NT2/D1 (cell line): ENCODE results near the gene SUV39H1.

Experiments used
- DNase-seq: peaks from one replicate; pipeline ENCODE4 v3.0.0-alpha.2; 2011; ENCODE audit warnings: low read depth, low spot score
- H3K27me3 ChIP-seq: 2 replicates; pipeline ENCODE4 v1.6.0; 2011; ENCODE audit warnings: mild to moderate bottlenecking; ENCODE audit not compliant: insufficient read length, insufficient read depth
- H3K36me3 ChIP-seq: 2 replicates; pipeline ENCODE4 v1.6.1; 2011; ENCODE audit warnings: mild to moderate bottlenecking, low read length, mixed read lengths; ENCODE audit not compliant: insufficient read depth, insufficient read length
- H3K4me1 ChIP-seq: 2 replicates; pipeline ENCODE4 v1.5.1; 2011; ENCODE audit not compliant: insufficient read depth, insufficient read length
- H3K4me3 ChIP-seq: 2 replicates; pipeline ENCODE4 v1.5.1; 2011; ENCODE audit warnings: low read depth; ENCODE audit not compliant: insufficient read length
- H3K9ac ChIP-seq: 2 replicates; pipeline ENCODE4 v1.6.0; 2011; ENCODE audit warnings: low read depth; ENCODE audit not compliant: insufficient read length
- H3K9me3 ChIP-seq: 2 replicates; pipeline ENCODE4 v1.5.1; 2011; ENCODE audit warnings: mild to moderate bottlenecking, low read length; ENCODE audit not compliant: insufficient read depth
- SUZ12 ChIP-seq: IDR thresholded peaks from 2 replicates; pipeline ENCODE4 v1.6.1; 2011; ENCODE audit not compliant: insufficient read length, insufficient read depth; ENCODE audit errors: extremely low read depth
- YY1 ChIP-seq: IDR thresholded peaks from 2 replicates; pipeline ENCODE4 v1.6.1; 2011; ENCODE audit not compliant: insufficient read length, insufficient read depth
- ZNF274 ChIP-seq: IDR thresholded peaks from 2 replicates; pipeline ENCODE4 v1.6.1; 2011; ENCODE audit warnings: mild to moderate bottlenecking, low read depth, low read length

Gene SUV39H1

DNA sequence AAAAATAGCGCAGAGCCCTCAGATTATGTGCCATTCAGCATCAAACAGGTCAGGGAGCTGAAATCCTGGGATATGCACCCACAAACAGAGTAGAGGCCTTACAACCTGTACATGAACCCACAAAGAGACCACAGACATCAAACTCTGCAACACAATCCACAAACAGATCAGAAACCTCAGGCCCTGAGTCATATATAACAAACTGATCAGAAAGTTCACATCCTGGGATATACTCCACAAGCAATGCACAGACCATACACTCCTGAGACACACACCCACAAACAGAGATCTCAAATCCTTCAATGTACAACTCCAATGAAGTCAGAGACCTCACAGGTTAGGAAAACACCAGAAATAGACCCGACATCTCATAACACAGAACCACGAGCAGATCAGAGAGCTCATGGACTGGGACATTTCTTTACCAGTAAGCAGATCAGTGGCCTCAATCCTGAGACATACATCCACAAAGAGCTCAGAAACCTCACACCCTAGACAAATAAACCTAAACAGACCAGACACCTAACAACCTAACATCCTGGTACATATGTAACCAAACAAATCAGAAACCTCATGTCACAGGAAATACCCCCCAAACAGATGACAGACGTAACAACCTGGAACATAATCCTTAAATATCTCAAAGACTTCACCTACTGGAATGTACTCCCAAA lies 24.2 kb downstream of the SUV39H1 start:
- Histone ChIP-seq H3K9ac (no peak overlapping the region), H3K36me3 (no peaks in the 10 kb centered on the region), H3K4me3 (no peak overlapping the region), H3K27me3 (no peaks in the 10 kb centered on the region), H3K9me3 (no peaks in the 10 kb centered on the region), H3K4me1 (no peaks in the 10 kb centered on the region)
- TF ChIP-seq YY1 (no peak), ZNF274 (no peak), SUZ12 (no peak)
- DNase-seq, result no peak

DNA sequence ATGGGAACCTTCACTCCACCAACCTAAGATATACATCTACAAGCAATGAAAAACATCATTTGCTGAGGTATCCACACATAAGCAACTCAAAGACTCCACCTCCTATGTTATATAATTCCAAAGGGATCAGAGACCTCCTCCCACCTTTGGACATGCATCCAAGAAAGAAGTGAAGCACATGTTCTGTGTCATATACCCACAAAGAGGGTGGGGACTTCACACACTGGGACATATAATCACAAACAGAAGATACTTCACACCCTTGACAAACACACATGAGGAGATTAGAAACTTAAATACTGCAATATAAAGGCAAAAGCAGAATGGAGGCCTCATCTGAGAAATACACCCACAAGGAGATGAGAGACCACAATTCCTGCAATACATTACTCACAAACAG lies 25.4 kb downstream of the SUV39H1 start:
- no peak for TF ChIP-seq ZNF274
- no peak for TF ChIP-seq SUZ12
- no peaks in the 10 kb centered on the region for H3K27me3 ChIP-seq
- no peaks in the 10 kb centered on the region for H3K4me1 ChIP-seq
- no peak overlapping the region for H3K9ac ChIP-seq
- H3K4me3 ChIP-seq, result no peak overlapping the region
- H3K36me3 ChIP-seq, result no peaks in the 10 kb centered on the region
- no peaks in the 10 kb centered on the region for H3K9me3 ChIP-seq
- DNase-seq, result no peak

DNA sequence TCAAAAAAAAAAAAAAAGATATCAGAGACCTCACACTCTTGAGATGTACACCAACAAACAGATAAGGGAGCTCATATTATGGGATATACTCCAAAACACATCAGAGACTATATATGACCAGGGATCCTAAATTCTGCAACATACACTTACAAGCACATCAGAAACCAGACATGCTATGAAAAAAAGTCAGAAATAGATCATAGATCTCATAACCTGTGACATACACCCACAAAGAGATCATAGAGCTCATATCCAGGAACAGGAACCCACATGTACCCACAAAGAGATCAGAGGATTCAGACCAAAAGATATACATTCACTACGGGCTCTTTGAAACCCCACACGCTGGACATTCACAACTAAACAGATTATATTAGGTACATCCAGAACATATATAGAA lies 30.1 kb downstream of the SUV39H1 start:
- TF ChIP-seq ZNF274 (no peak), YY1 (no peak)
- Histone ChIP-seq H3K9ac (no peak overlapping the region), H3K4me1 (no peaks in the 10 kb centered on the region), H3K9me3 (0 out of 2 replicates have a peak, but pooled peaks cover 5% of the 10 kb centered on the region), H3K4me3 (no peak overlapping the region), H3K36me3 (no peaks in the 10 kb centered on the region), H3K27me3 (no peaks in the 10 kb centered on the region)
- no peak for DNase-seq

DNA sequence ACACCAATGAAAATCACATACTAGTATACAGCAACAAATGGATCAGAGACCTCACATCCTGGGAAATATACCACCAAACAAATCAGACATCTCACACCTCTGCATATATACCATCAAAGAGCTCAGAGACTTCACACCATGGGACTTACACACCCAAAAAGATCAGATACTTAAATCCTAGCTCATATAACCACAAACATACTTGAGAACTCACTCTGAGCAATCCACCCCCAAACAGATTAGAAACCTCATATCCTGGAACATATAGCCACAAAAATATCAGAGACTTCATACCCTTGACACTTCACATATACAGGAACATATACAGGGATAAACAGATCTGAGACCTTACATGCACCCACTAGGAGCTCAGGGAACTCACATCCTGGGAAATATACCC lies 32.1 kb downstream of the SUV39H1 start:
- no peak for TF ChIP-seq ZNF274
- TF ChIP-seq YY1, result no peak
- TF ChIP-seq SUZ12, result no peak

DNA sequence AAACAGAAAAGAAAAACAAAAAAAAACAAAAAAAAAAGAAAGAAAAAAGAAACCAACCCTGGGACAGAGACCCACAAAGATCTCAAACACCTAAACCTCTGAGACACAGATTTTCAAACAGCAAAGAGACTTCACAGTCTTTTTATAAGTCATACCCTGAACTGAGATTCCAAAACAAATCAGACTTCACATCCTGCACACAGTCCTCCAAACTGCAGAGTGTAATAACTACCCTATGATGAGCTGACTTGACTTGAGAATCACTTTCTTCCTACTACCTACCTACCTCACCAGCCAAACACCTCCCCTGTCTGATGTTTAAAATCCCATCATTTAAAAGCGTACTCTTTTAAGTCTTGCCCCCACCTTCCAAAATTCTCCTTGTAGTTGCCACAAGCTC lies 39.8 kb downstream of the SUV39H1 start:
- no peak for TF ChIP-seq YY1
- no peak for TF ChIP-seq ZNF274
- no peak for TF ChIP-seq SUZ12
- no peak overlapping the region for H3K4me3 ChIP-seq
- peak overlapping the region; percentile 29 for H3K9ac ChIP-seq
- H3K4me1 ChIP-seq, result peaks cover 3% of the 10 kb centered on the region
- H3K9me3 ChIP-seq, result no peaks in the 10 kb centered on the region
- DNase-seq, result no peak
- no peaks in the 10 kb centered on the region for H3K36me3 ChIP-seq
- H3K27me3 ChIP-seq, result no peaks in the 10 kb centered on the region

More for the DNA sequence above, 32.1 kb downstream of the SUV39H1 start:
- H3K4me1 ChIP-seq, result no peaks in the 10 kb centered on the region
- H3K9me3 ChIP-seq, result 0 out of 2 replicates have a peak, but pooled peaks cover 5% of the 10 kb centered on the region
- no peaks in the 10 kb centered on the region for H3K36me3 ChIP-seq
- no peak for DNase-seq
- no peaks in the 10 kb centered on the region for H3K27me3 ChIP-seq
- H3K9ac ChIP-seq, result no peak overlapping the region
- no peak overlapping the region for H3K4me3 ChIP-seq

DNA sequence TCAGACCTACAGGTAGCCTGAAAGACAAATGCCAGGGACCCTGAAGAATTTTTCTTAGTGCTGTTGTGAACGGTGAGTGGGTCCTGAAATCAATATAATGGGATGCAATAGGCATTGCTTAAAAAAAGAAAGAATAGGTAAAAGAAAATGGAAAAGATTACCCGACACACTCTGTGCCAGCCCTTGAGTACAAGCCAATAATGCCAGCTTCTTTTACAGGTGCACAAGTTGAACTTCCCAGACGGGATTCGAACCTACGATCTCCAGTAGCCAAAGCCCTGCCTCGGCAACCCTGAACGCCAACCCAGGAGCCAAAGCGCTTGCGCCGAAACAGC lies 40.3 kb downstream of the SUV39H1 start:
- peaks cover 3% of the 10 kb centered on the region for H3K4me1 ChIP-seq
- DNase-seq, result no peak
- H3K9ac ChIP-seq, result peak overlapping the region; percentile 29
- no peaks in the 10 kb centered on the region; the same call in 1 of the 2 replicates for H3K9me3 ChIP-seq
- no peaks in the 10 kb centered on the region for H3K36me3 ChIP-seq
- no peak for TF ChIP-seq SUZ12
- no peak for TF ChIP-seq YY1
- no peak for TF ChIP-seq ZNF274
- H3K27me3 ChIP-seq, result no peaks in the 10 kb centered on the region
- peak overlapping the region; percentile 21 for H3K4me3 ChIP-seq

DNA sequence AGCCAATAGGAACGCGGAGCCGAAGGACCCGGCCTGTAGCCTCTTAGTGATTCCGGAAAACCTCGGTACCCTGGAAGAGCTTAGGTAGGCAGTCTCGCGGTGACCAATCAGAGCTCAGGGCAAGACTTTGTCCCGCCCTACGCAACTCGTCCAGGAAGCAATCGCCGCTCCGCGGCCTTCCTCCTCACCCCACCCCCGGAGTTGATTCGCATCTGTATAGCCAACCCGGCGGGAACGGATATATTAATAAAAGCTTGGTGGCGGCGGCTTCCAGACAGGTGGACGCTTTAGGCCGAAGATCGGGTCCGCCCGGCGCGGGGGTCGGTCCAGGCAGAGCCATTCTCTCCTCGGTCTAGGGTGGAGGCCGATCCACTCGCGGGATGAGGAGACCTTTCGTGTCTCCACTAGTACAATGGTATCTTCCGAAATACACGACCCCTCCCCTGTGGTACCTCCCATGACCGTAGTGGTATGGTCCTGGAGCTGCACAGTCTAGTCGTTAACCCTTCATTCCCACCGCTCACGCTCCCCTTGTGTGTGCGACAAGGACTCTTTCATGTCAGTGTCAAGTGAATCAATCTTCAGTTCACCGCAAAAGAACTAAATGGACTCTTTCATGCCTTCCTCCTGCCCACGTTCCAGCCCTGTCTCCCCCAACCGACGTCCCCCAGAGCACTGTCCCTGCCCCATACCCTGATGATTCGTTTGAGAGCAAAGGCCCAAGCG lies 40.8 kb downstream of the SUV39H1 start:
- peak; percentile 98 for DNase-seq
- TF ChIP-seq SUZ12, result no peak
- TF ChIP-seq YY1, result no peak
- no peak for TF ChIP-seq ZNF274

DNA sequence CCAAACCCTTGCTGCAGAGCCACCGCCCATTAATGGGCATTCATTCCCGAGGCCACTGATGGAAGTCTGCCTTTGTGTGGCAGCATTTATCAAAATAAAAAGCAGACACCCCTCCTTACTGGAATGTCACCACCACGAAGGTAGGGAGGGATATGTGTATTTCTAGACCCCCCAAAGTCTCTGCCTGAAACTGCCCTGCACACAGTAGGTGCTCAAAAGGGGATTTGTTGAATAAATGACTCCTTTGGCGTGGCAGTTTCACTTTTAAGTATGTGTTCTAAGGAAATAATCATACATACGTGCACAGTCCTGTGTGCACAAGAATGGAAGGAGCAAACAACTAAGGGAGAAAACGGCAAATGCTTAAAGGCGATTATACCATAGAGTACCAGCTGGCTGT lies 41.4 kb downstream of the SUV39H1 start:
- TF ChIP-seq SUZ12 (no peak), YY1 (no peak), ZNF274 (no peak)
- H3K27me3 ChIP-seq, result no peaks in the 10 kb centered on the region
- H3K4me3 ChIP-seq, result peak overlapping the region; percentile 61
- no peaks in the 10 kb centered on the region; the same call in 1 of the 2 replicates for H3K9me3 ChIP-seq
- H3K36me3 ChIP-seq, result no peaks in the 10 kb centered on the region
- DNase-seq, result no peak
- peaks cover 3% of the 10 kb centered on the region for H3K4me1 ChIP-seq
- peak overlapping the region; percentile 89 for H3K9ac ChIP-seq

More for the DNA sequence above, 40.8 kb downstream of the SUV39H1 start:
- H3K4me1 ChIP-seq, result peaks cover 3% of the 10 kb centered on the region
- no peaks in the 10 kb centered on the region; the same call in 1 of the 2 replicates for H3K9me3 ChIP-seq
- no peaks in the 10 kb centered on the region for H3K27me3 ChIP-seq
- H3K4me3 ChIP-seq, result peak overlapping the region; percentile 61
- no peaks in the 10 kb centered on the region for H3K36me3 ChIP-seq
- H3K9ac ChIP-seq, result peak overlapping the region; percentile 89
